Measurements from ENCODE around the gene GREB1L.

Gene GREB1L

DNA sequence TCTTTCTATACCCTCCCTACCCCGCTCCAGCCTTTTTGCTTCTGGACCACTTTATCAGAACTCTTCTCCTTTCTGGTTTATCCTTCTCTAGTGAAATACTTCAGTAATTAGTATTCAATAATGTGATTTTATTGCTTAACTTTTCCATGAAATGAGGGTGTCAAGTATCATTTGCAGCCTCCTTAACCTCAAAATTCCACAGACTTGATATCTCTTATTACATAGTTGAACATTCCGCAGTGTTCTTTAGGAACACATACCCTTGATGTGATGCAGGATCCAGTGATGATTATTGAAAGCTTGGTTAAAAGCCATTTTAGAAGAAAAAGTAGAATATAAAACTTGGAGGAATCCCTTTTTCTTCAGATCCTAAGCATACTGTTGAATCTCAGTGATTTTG is 94.8 kb downstream of the GREB1L start:
- no peak overlapping the region for H3K4me3 ChIP-seq (ENCODE audit: control insufficient read depth, low read depth, low read length)
- DNase-seq (ENCODE audit: low read depth) = no peak
- TF ChIP-seq, protein P1, sequence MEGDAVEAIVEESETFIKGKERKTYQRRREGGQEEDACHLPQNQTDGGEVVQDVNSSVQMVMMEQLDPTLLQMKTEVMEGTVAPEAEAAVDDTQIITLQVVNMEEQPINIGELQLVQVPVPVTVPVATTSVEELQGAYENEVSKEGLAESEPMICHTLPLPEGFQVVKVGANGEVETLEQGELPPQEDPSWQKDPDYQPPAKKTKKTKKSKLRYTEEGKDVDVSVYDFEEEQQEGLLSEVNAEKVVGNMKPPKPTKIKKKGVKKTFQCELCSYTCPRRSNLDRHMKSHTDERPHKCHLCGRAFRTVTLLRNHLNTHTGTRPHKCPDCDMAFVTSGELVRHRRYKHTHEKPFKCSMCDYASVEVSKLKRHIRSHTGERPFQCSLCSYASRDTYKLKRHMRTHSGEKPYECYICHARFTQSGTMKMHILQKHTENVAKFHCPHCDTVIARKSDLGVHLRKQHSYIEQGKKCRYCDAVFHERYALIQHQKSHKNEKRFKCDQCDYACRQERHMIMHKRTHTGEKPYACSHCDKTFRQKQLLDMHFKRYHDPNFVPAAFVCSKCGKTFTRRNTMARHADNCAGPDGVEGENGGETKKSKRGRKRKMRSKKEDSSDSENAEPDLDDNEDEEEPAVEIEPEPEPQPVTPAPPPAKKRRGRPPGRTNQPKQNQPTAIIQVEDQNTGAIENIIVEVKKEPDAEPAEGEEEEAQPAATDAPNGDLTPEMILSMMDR (conservative IDR thresholded peaks at IDR 0.05; ENCODE audit: control insufficient read depth, insufficient read depth, low read depth, low read length) = no peak

- H3K4me3 ChIP-seq (ENCODE audit: control insufficient read depth, low read depth, low read length) = no peak overlapping the region
- TF ChIP-seq, protein P1 (conservative IDR thresholded peaks at IDR 0.05; ENCODE audit: control insufficient read depth, insufficient read depth, low read depth, low read length) = no peak
- DNase-seq (ENCODE audit: low read depth) = peak; percentile 40
Measured at GRCh38 chr18:21341141-21341540, 99.1 kb downstream of the GREB1L start.

DNA sequence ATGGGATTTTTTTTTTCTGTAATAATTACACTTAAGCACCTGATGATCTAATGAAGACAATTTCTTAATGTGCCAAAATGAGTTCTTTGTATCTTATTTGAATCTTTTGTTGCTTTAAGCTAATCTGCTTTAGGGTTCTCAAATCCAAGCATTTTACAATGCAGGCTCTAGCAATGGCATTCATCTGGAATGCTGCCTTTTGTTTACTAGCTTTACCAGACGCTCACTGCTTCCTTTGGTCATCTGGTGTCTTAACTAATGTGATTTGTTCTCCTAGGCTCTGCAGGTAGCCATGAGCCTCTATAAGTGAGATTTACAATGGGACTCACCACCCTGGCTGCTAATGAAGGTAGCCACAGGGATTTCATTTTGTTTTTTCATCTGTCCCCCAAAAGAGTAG is 100.3 kb downstream of the GREB1L start:
- H3K4me3 ChIP-seq (ENCODE audit: control insufficient read depth, low read depth, low read length) = no peak overlapping the region
- DNase-seq (ENCODE audit: low read depth) = no peak
- TF ChIP-seq, protein P1 (conservative IDR thresholded peaks at IDR 0.05; ENCODE audit: control insufficient read depth, insufficient read depth, low read depth, low read length) = no peak

DNA sequence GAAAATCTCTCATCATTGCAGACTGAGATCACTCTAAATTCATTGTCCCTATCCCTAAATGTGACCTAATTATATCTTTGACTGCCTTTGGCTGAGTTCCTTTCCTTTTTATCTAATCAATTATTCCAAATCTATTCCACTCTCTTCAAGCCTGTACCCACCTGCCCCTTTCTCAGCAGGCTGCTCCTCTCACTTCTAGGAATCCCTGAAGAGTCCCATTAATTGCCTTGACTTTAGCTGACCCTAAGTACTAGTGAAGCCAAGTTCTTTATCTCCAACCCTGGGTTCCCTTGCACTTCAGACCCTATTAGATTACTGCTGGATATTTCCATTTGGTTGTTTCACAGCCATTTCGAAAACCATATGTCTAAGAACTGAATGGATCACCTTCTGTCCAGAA is 102.8 kb downstream of the GREB1L start:
- H3K4me3 ChIP-seq (ENCODE audit: control insufficient read depth, low read depth, low read length) = no peak overlapping the region
- TF ChIP-seq, protein P1 (conservative IDR thresholded peaks at IDR 0.05; ENCODE audit: control insufficient read depth, insufficient read depth, low read depth, low read length) = no peak
- no peak for DNase-seq (ENCODE audit: low read depth)

DNA sequence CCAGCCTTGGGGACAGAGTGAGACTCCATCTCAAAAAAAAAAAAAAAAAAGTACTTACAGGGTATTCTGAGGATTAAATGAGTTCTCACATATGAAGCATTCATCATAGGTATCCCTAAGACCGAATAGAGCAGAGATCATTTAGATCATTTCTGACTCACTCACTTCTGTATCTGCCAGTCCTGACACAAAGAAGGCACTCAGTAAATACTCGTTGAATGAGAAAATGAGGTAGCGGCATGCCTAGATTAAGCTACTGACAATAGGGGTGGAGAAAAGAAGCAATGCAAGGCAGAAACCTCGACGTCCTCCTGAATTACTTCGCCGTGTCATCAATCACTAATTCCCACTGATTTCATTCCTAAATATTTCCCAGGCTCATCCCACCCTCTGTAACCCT is 103.8 kb downstream of the GREB1L start:
- H3K4me3 ChIP-seq (ENCODE audit: control insufficient read depth, low read depth, low read length) = no peak overlapping the region
- TF ChIP-seq, protein P1 (conservative IDR thresholded peaks at IDR 0.05; ENCODE audit: control insufficient read depth, insufficient read depth, low read depth, low read length) = no peak
- DNase-seq (ENCODE audit: low read depth) = no peak

GRCh38 chr18:21359746-21360145 is 117.7 kb downstream of the GREB1L start:
- H3K4me3 ChIP-seq (ENCODE audit: control insufficient read depth, low read depth, low read length) = no peak overlapping the region
- DNase-seq (ENCODE audit: low read depth) = no peak
- TF ChIP-seq, protein P1 (conservative IDR thresholded peaks at IDR 0.05; ENCODE audit: control insufficient read depth, insufficient read depth, low read depth, low read length) = no peak

- DNase-seq (ENCODE audit: low read depth) = peak; percentile 22
- no peak overlapping the region for H3K4me3 ChIP-seq (ENCODE audit: control insufficient read depth, low read depth, low read length)
- TF ChIP-seq, protein P1 (conservative IDR thresholded peaks at IDR 0.05; ENCODE audit: control insufficient read depth, insufficient read depth, low read depth, low read length) = no peak
Measured at GRCh38 chr18:21361307-21361880, 119.4 kb downstream of the GREB1L start.
